Activated naive CD4-positive, alpha-beta T cell treated with anti-CD3 and anti-CD28 coated beads for 36 hours (primary cell): ENCODE measurements around the gene FASTK. TPM values are rescaled to one million over a fixed set of nuclear protein-coding genes. Genes with fewer than 3 reads are reported as not detected.

ENCODE experiments used
- CTCF ChIA-PET: fragments of 350-600 bp; sonication (Branson Sonifier 250); formaldehyde crosslinking; loops from one replicate; lab custom pipeline; 2021; ENCODE audit warnings: antibody characterized with exemption; lab: Charles Lee
- DNase-seq: peaks from one replicate; pipeline ENCODE4 v3.0.0-alpha.2; 2020
- H3K27ac Mint-ChIP-seq: one replicate; pipeline ENCODE4 v1.8.0; 2021; ENCODE audit warnings: mild to moderate bottlenecking, mixed read lengths
- H3K27me3 Mint-ChIP-seq: one replicate; pipeline ENCODE4 v1.8.0; 2021; ENCODE audit warnings: low read depth, mixed read lengths
- H3K36me3 Mint-ChIP-seq: one replicate; pipeline ENCODE4 v1.8.0; 2021; ENCODE audit warnings: low read depth, mixed read lengths
- H3K4me1 Mint-ChIP-seq: one replicate; pipeline ENCODE4 v1.8.0; 2021; ENCODE audit warnings: low read depth, mixed read lengths
- H3K4me3 Mint-ChIP-seq: one replicate; pipeline ENCODE4 v1.8.0; 2021; ENCODE audit warnings: mild to moderate bottlenecking, moderate library complexity, mixed read lengths
- H3K9me3 Mint-ChIP-seq: one replicate; pipeline ENCODE4 v1.8.0; 2021; ENCODE audit warnings: mixed read lengths
- intact Hi-C: fragments of 100-400 bp; cut with micrococcal nuclease; formaldehyde crosslinking; loops from one replicate; pipeline ENCODE4 v1.15.1; 2023
- total RNA-seq, 2 experiments: library from RNA; stranded (reverse); gene quantifications; one replicate each; pipeline ENCODE4 v1.2.3, GENCODE V29; 2021

The FASTK gene
- total RNA-seq, 2 experiments from 2014 or later, result 43.6 to 45.7 TPM

- Mint-ChIP-seq H3K4me1 (peaks cover 7% of the 10 kb centered on the region), H3K9me3 (no peaks in the 10 kb centered on the region), H3K27me3 (no peaks in the 10 kb centered on the region), H3K36me3 (peaks cover 8% of the 10 kb centered on the region), H3K27ac (no peak overlapping the region), H3K4me3 (no peak overlapping the region)
- CTCF ChIA-PET, result interaction anchor here (0.7 to 2.1 kb wide), 25 partner anchors 8 to 229 kb away, joined by 3 to 17 read pairs (median 4); no protein-coding TSS in a partner anchor
- no peak for DNase-seq
- intact Hi-C loops, result no loop called here
These were observed 42.7 kb upstream of the FASTK start for GRCh38 chr7:151123158-151123821.

GRCh38 chr7:151122796-151123157 is 42.2 kb upstream of the FASTK start:
- Mint-ChIP-seq H3K4me1 (peaks cover 7% of the 10 kb centered on the region), H3K9me3 (no peaks in the 10 kb centered on the region), H3K36me3 (peaks cover 10% of the 10 kb centered on the region), H3K4me3 (no peak overlapping the region), H3K27me3 (no peaks in the 10 kb centered on the region), H3K27ac (no peak overlapping the region)
- CTCF ChIA-PET, result interaction anchor here (1.5 to 2.1 kb wide), 2 partner anchors 179 to 182 kb away, joined by 5 to 17 read pairs; no protein-coding TSS in a partner anchor
- no peak for DNase-seq
- intact Hi-C loops, result no loop called here

- CTCF ChIA-PET, result no interaction called here
- no peak overlapping the region for H3K4me3 Mint-ChIP-seq
- H3K36me3 Mint-ChIP-seq, result peaks cover 10% of the 10 kb centered on the region
- H3K4me1 Mint-ChIP-seq, result peaks cover 9% of the 10 kb centered on the region
- intact Hi-C loops, result no loop called here
- no peaks in the 10 kb centered on the region for H3K27me3 Mint-ChIP-seq
- no peak for DNase-seq
- no peaks in the 10 kb centered on the region for H3K9me3 Mint-ChIP-seq
- H3K27ac Mint-ChIP-seq, result no peak overlapping the region
These were observed 41.7 kb upstream of the FASTK start for GRCh38 chr7:151122276-151122675.

GRCh38 chr7:151121380-151122170 is 41.0 kb upstream of the FASTK start:
- intact Hi-C loops, result no loop called here
- no peaks in the 10 kb centered on the region for H3K27me3 Mint-ChIP-seq
- peaks cover 10% of the 10 kb centered on the region for H3K36me3 Mint-ChIP-seq
- H3K9me3 Mint-ChIP-seq, result no peaks in the 10 kb centered on the region
- H3K4me3 Mint-ChIP-seq, result no peak overlapping the region
- CTCF ChIA-PET, result interaction anchor here (0.8 kb wide), 1 partner anchor 11 kb away, joined by 3 read pairs; no protein-coding TSS in a partner anchor
- no peak overlapping the region for H3K27ac Mint-ChIP-seq
- DNase-seq, result no peak
- H3K4me1 Mint-ChIP-seq, result peaks cover 12% of the 10 kb centered on the region

- DNase-seq, result no peak
- Mint-ChIP-seq H3K9me3 (no peaks in the 10 kb centered on the region), H3K36me3 (peaks cover 10% of the 10 kb centered on the region), H3K27ac (no peak overlapping the region), H3K4me3 (no peak overlapping the region), H3K27me3 (no peaks in the 10 kb centered on the region), H3K4me1 (peaks cover 12% of the 10 kb centered on the region)
- intact Hi-C loops, result no loop called here
- CTCF ChIA-PET, result interaction anchor here (0.8 to 1.4 kb wide), 3 partner anchors 10 to 183 kb away, joined by 3 read pairs; no protein-coding TSS in a partner anchor
These were observed 40.3 kb upstream of the FASTK start for GRCh38 chr7:151120896-151121295.

GRCh38 chr7:151119902-151120301 is 39.3 kb upstream of the FASTK start:
- Mint-ChIP-seq H3K4me1 (peaks cover 12% of the 10 kb centered on the region), H3K27me3 (no peaks in the 10 kb centered on the region), H3K4me3 (no peak overlapping the region), H3K9me3 (no peaks in the 10 kb centered on the region), H3K36me3 (peaks cover 10% of the 10 kb centered on the region), H3K27ac (no peak overlapping the region)
- intact Hi-C loops, result no loop called here
- no peak for DNase-seq
- CTCF ChIA-PET, result interaction anchor here (0.7 to 1.4 kb wide), 5 partner anchors 11 to 184 kb away, joined by 3 to 5 read pairs (median 3); no protein-coding TSS in a partner anchor

GRCh38 chr7:151119055-151119415 is 38.4 kb upstream of the FASTK start:
- Mint-ChIP-seq H3K27ac (no peak overlapping the region), H3K27me3 (peaks cover 2% of the 10 kb centered on the region), H3K9me3 (no peaks in the 10 kb centered on the region), H3K4me1 (peaks cover 12% of the 10 kb centered on the region), H3K4me3 (no peak overlapping the region), H3K36me3 (peaks cover 9% of the 10 kb centered on the region)
- intact Hi-C loops, result no loop called here
- CTCF ChIA-PET, result interaction anchor here (1.2 to 1.3 kb wide), 2 partner anchors 10 to 11 kb away, joined by 4 to 5 read pairs; no protein-coding TSS in a partner anchor
- no peak for DNase-seq

GRCh38 chr7:151118108-151119054 is 37.8 kb upstream of the FASTK start:
- CTCF ChIA-PET, result interaction anchor here (1.3 to 1.5 kb wide), 4 partner anchors 11 to 220 kb away, joined by 3 to 7 read pairs (median 4); no protein-coding TSS in a partner anchor
- Mint-ChIP-seq H3K4me3 (no peak overlapping the region), H3K4me1 (peaks cover 8% of the 10 kb centered on the region), H3K27me3 (peaks cover 5% of the 10 kb centered on the region), H3K27ac (no peak overlapping the region), H3K36me3 (peaks cover 4% of the 10 kb centered on the region), H3K9me3 (no peaks in the 10 kb centered on the region)
- intact Hi-C loops, result no loop called here
- DNase-seq, result no peak

- peak; percentile 41 for DNase-seq
- CTCF ChIA-PET, result interaction anchor here (0.6 to 1.5 kb wide), 5 partner anchors 44 to 235 kb away, joined by 3 to 7 read pairs (median 3); no protein-coding TSS in a partner anchor
- peaks cover 11% of the 10 kb centered on the region for H3K27me3 Mint-ChIP-seq
- H3K4me3 Mint-ChIP-seq, result peak overlapping the region; percentile 62
- peaks cover 4% of the 10 kb centered on the region for H3K36me3 Mint-ChIP-seq
- peaks cover 8% of the 10 kb centered on the region for H3K4me1 Mint-ChIP-seq
- H3K27ac Mint-ChIP-seq, result no peak overlapping the region
- intact Hi-C loops, result no loop called here
- no peaks in the 10 kb centered on the region for H3K9me3 Mint-ChIP-seq
These were observed 37.0 kb upstream of the FASTK start for GRCh38 chr7:151117565-151117964.

- H3K27ac Mint-ChIP-seq, result no peak overlapping the region
- CTCF ChIA-PET, result interaction anchor here (0.6 to 1.6 kb wide), 6 partner anchors 45 to 235 kb away, joined by 3 to 7 read pairs (median 4); no protein-coding TSS in a partner anchor
- intact Hi-C loops, result no loop called here
- H3K27me3 Mint-ChIP-seq, result peaks cover 11% of the 10 kb centered on the region
- peaks cover 4% of the 10 kb centered on the region for H3K36me3 Mint-ChIP-seq
- peaks cover 8% of the 10 kb centered on the region for H3K4me1 Mint-ChIP-seq
- no peak for DNase-seq
- peak overlapping the region; percentile 62 for H3K4me3 Mint-ChIP-seq
- H3K9me3 Mint-ChIP-seq, result no peaks in the 10 kb centered on the region
These were observed 36.2 kb upstream of the FASTK start for GRCh38 chr7:151116603-151117440.
